ENCODE results near the gene CCNA2.

The CCNA2 gene

DNA sequence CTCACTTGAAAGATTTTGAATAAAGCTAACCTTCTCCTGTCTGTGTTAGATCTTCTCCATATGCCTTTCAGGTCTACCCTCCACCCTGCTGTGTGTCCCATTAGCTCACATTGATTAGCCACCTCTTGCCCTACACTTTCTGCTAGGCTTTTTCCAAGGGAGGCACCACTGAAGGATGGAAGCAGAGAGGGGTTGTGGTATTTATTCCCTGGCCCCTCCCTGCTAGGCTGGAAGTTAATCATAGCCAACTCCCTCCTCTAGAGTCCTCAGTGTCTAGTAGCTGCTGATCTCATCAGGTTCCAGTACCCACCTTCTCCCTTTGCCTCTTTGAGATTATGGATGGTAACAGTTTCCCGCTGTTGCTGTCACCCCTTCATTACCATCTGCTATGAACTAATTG lies 49.8 kb downstream of the CCNA2 start:
- no peak for DNase-seq (ENCODE audit: low read depth)

DNA sequence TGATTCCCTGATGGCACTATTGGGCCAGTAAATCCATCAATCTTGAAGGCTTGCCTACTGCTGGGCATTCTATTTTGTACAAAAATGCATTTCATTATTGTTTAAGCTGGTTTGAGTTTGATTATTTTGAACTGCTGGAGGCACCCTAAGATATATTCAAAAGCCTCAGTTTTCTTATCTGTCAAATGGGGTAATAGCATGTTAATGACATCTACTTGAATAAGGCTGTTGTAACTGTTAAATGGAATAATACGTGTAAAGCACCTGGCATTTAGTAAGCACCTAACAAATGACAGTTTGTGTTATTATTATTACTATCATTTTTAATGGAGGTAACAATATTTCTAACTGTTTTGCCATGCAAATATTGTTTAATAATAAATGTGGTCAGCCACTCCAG lies 51.8 kb downstream of the CCNA2 start:
- DNase-seq (ENCODE audit: low read depth), result no peak

DNA sequence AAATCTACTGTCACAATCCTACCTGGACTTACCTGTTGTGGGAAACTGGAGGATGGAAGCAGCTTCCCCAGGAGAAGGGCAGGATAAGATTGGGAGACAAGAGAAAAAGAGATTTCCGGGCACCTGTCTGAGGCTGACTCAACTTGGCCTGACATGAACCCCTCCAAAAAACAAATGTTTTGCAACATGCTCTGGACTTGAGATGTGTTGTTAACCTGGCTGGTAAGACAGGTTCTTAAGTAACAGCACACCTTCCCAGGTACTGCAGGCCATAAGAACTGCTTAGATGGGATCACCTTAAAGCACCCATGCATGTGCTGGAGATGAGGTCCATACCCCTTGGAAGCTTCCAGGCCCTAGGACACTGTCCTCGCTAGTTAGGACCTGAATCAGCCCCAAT lies 54.3 kb downstream of the CCNA2 start:
- DNase-seq (ENCODE audit: low read depth), result no peak

DNA sequence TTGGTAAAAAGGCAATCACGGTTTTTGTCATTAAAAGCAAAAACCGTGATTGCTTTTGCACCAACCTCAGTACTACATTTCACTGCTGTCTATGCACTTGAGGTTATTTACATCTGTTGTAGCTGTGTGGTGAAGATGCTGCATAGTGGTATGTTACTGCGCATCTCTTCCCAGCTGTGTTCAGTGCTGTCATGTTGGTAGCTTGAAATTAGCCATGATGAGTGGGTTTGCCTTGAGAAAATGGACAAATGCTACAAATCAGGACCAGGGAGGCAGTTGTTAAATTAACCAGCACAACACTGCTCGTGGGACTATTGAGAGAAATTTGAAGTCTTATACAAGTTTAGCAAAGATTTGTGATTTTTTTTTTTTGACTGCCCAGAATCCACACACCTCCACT lies 56.5 kb downstream of the CCNA2 start:
- no peak for DNase-seq (ENCODE audit: low read depth)
